WTC11 (cell line): ENCODE measurements around the gene TIMP2. TPM values are rescaled to one million over a fixed set of nuclear protein-coding genes. Genes with fewer than 3 reads are reported as not detected.

ENCODE experiments used
- ATAC-seq: fragments of 200-7000 bp; cut with Tn5 transposase; 2 replicates; pipeline ENCODE4 v1.10.0; 2021; ENCODE audit warnings: mild to moderate bottlenecking, moderate library complexity
- CTCF ChIA-PET: fragments of 300-600 bp; sonication (Branson Sonifier 250); formaldehyde crosslinking; loops from one replicate; lab custom pipeline; 2021; ENCODE audit warnings: antibody characterized with exemption; lab: Charles Lee
- POLR2A ChIA-PET: fragments of 350-600 bp; sonication (Branson Sonifier 250); formaldehyde crosslinking; loops from one replicate; lab custom pipeline; 2021; ENCODE audit warnings: antibody characterized with exemption; lab: Charles Lee
- DNase-seq: peaks from one replicate; pipeline ENCODE4 v3.0.0; 2021; ENCODE audit warnings: low spot score
- H3K27ac Mint-ChIP-seq: 2 replicates; pipeline ENCODE4 v1.8.0; 2021; ENCODE audit warnings: mixed read lengths
- H3K27me3 Mint-ChIP-seq: 2 replicates; pipeline ENCODE4 v1.8.0; 2021; ENCODE audit warnings: low read depth, mild to moderate bottlenecking, moderate library complexity, mixed read lengths
- H3K36me3 Mint-ChIP-seq: 2 replicates; pipeline ENCODE4 v1.8.0; 2021; ENCODE audit warnings: mixed read lengths
- H3K4me1 Mint-ChIP-seq: 2 replicates; pipeline ENCODE4 v1.8.0; 2022; ENCODE audit warnings: mixed read lengths
- H3K4me3 Mint-ChIP-seq: 2 replicates; pipeline ENCODE4 v1.8.0; 2021; ENCODE audit warnings: mild to moderate bottlenecking, moderate library complexity, mixed read lengths
- H3K9me3 Mint-ChIP-seq: 2 replicates; pipeline ENCODE4 v1.8.0; 2021; ENCODE audit warnings: mixed read lengths
- CDX4 ChIP-seq: fragments of 250-450 bp; sonication (Bioruptor Pico); IDR thresholded peaks from 2 replicates; pipeline ENCODE4 v1.9.0; 2021; ENCODE audit warnings: moderate library complexity, mild to moderate bottlenecking, inconsistent platforms, borderline replicate concordance
- CTCF ChIP-seq: fragments of 200-600 bp; IDR thresholded peaks from 2 replicates; pipeline ENCODE4 v1.8.0; 2022; ENCODE audit warnings: antibody characterized with exemption
- ELF4 ChIP-seq: sonication (generic); formaldehyde crosslinking; IDR thresholded peaks from 2 replicates; pipeline ENCODE4 v1.8.1; 2022; ENCODE audit warnings: low read depth, mild to moderate bottlenecking, moderate library complexity, missing genetic modification reagents
- FOXJ3 ChIP-seq: sonication (generic); formaldehyde crosslinking; IDR thresholded peaks from 2 replicates; pipeline ENCODE4 v1.9.0; 2021; ENCODE audit warnings: missing genetic modification reagents, mild to moderate bottlenecking, borderline replicate concordance
- FOXK1 ChIP-seq: sonication (generic); formaldehyde crosslinking; IDR thresholded peaks from 2 replicates; pipeline ENCODE4 v1.8.0; 2022; ENCODE audit warnings: mild to moderate bottlenecking, moderate library complexity, missing genetic modification reagents
- FOXP4 ChIP-seq: sonication (generic); formaldehyde crosslinking; IDR thresholded peaks from 2 replicates; pipeline ENCODE4 v1.8.0; 2022; ENCODE audit warnings: mild to moderate bottlenecking, missing genetic modification reagents
- GTF2I ChIP-seq: fragments of 250-450 bp; sonication (Bioruptor Pico); conservative IDR thresholded peaks from 2 replicates; pipeline ENCODE4 v1.4.0; 2021; ENCODE audit warnings: mild to moderate bottlenecking
- PRRX2 ChIP-seq: fragments of 250-450 bp; sonication (Bioruptor Pico); IDR thresholded peaks from 2 replicates; pipeline ENCODE4 v1.8.0; 2021; ENCODE audit warnings: mild to moderate bottlenecking
- SMAD3 ChIP-seq: sonication (generic); formaldehyde crosslinking; IDR thresholded peaks from 2 replicates; pipeline ENCODE4 v1.8.0; 2022; ENCODE audit warnings: missing genetic modification reagents, mild to moderate bottlenecking, borderline replicate concordance
- SOX15 ChIP-seq: fragments of 250-450 bp; sonication (Bioruptor Pico); IDR thresholded peaks from 2 replicates; pipeline ENCODE4 v1.9.0; 2021; ENCODE audit warnings: mild to moderate bottlenecking
- SP1 ChIP-seq: sonication (generic); formaldehyde crosslinking; conservative IDR thresholded peaks from 2 replicates; pipeline ENCODE4 v1.8.1; 2022; ENCODE audit warnings: missing genetic modification reagents
- STAT6 ChIP-seq: sonication (generic); formaldehyde crosslinking; conservative IDR thresholded peaks from 2 replicates; pipeline ENCODE4 v1.8.1; 2023; ENCODE audit warnings: mild to moderate bottlenecking, low read depth, missing genetic modification reagents, moderate library complexity
- ZBTB43 ChIP-seq: sonication (generic); formaldehyde crosslinking; IDR thresholded peaks from 2 replicates; pipeline ENCODE4 v1.8.1; 2023; ENCODE audit warnings: mild to moderate bottlenecking, missing genetic modification reagents
- ZMAT4 ChIP-seq: fragments of 250-450 bp; sonication (Bioruptor Pico); IDR thresholded peaks from 2 replicates; pipeline ENCODE4 v1.9.0; 2021; ENCODE audit warnings: mild to moderate bottlenecking
- ZNF219 ChIP-seq: sonication (generic); formaldehyde crosslinking; IDR thresholded peaks from 2 replicates; pipeline ENCODE4 v1.8.0; 2023; ENCODE audit warnings: missing genetic modification reagents, mild to moderate bottlenecking, borderline replicate concordance
- ZNF396 ChIP-seq: fragments of 250-450 bp; sonication (Bioruptor Pico); IDR thresholded peaks from 2 replicates; pipeline ENCODE4 v1.8.0; 2021; ENCODE audit warnings: mild to moderate bottlenecking, moderate library complexity, borderline replicate concordance
- ZNF425 ChIP-seq: fragments of 250-450 bp; sonication (Bioruptor Pico); conservative IDR thresholded peaks from 2 replicates; pipeline ENCODE4 v1.9.0; 2021; ENCODE audit warnings: mild to moderate bottlenecking
- ZNF671 ChIP-seq: fragments of 250-450 bp; sonication (Bioruptor Pico); IDR thresholded peaks from 2 replicates; pipeline ENCODE4 v1.8.0; 2021; ENCODE audit warnings: mild to moderate bottlenecking
- ZSCAN18 ChIP-seq: fragments of 250-450 bp; sonication (Bioruptor Pico); IDR thresholded peaks from 2 replicates; pipeline ENCODE4 v2.1.2; 2022; ENCODE audit warnings: mild to moderate bottlenecking, moderate library complexity
- total RNA-seq: library from RNA; stranded (reverse); gene quantifications from 3 replicates; pipeline ENCODE4 v1.2.3, GENCODE V29; 2021

Gene TIMP2
- total RNA-seq, 1 experiment from 2014 or later = 37.1 TPM

- no peak for TF ChIP-seq FOXP4 (CRISPR knock-in tag)
- no peak for TF ChIP-seq ZMAT4 (CRISPR knock-in tag)
- no peak for TF ChIP-seq ZSCAN18 (CRISPR knock-in tag)
- no peak for TF ChIP-seq ZNF671 (CRISPR knock-in tag)
- TF ChIP-seq ZNF219 (CRISPR knock-in tag) = no peak
- no peak for TF ChIP-seq SOX15 (CRISPR knock-in tag)
- no peak for TF ChIP-seq ZNF396
These were observed 46.2 kb downstream of the TIMP2 start (continued) for GRCh38 chr17:78878871-78879527.

GRCh38 chr17:78878261-78878660 lies 46.9 kb downstream of the TIMP2 start:
- Mint-ChIP-seq H3K36me3 (0 out of 2 replicates have a peak, but pooled peaks cover 4% of the 10 kb centered on the region), H3K9me3 (no peaks in the 10 kb centered on the region), H3K27me3 (no peaks in the 10 kb centered on the region), H3K27ac (peak overlapping the region; percentile 74; the same call in 1 of the 2 replicates), H3K4me1 (peaks cover 18% of the 10 kb centered on the region), H3K4me3 (no peak overlapping the region)
- no peak for DNase-seq
- CTCF ChIA-PET = interaction anchor here (0.6 to 2.5 kb wide), 2 partner anchors 12 to 26 kb away, joined by 3 to 13 read pairs; no protein-coding TSS in a partner anchor
- ATAC-seq = no peak
- POLR2A ChIA-PET = no interaction called here
- no peak for TF ChIP-seq ZSCAN18 (CRISPR knock-in tag)
- TF ChIP-seq PRRX2 (CRISPR knock-in tag) = no peak
- no peak for TF ChIP-seq ZNF425 (CRISPR knock-in tag)
- no peak for TF ChIP-seq ELF4 (CRISPR knock-in tag)
- TF ChIP-seq ZBTB43 (CRISPR knock-in tag) = no peak
- no peak for TF ChIP-seq FOXJ3 (CRISPR knock-in tag)
- TF ChIP-seq CTCF = no peak
- no peak for TF ChIP-seq GTF2I
- no peak for TF ChIP-seq FOXK1 (CRISPR knock-in tag)
- no peak for TF ChIP-seq SMAD3
- TF ChIP-seq SP1 = no peak
- no peak for TF ChIP-seq CDX4 (CRISPR knock-in tag)
- TF ChIP-seq STAT6 = no peak
